Raji (cell line): ENCODE results near the gene RBFOX2.

Source experiments
- POLR2A ChIP-seq: IDR thresholded peaks from 2 replicates; pipeline ENCODE4 v1.6.1; 2011; ENCODE audit warnings: low read depth, low read length, control low read depth; ENCODE audit not compliant: insufficient read depth

The RBFOX2 gene

GRCh38 chr22:35804421-35804820 is 224.2 kb downstream of the RBFOX2 start:
- TF ChIP-seq POLR2A = no peak

- no peak for TF ChIP-seq POLR2A
These were observed 225.7 kb downstream of the RBFOX2 start for GRCh38 chr22:35802885-35803284.

- no peak for TF ChIP-seq POLR2A
These were observed 229.5 kb downstream of the RBFOX2 start for GRCh38 chr22:35799150-35799549.

GRCh38 chr22:35797411-35797810 is 231.2 kb downstream of the RBFOX2 start:
- no peak for TF ChIP-seq POLR2A

GRCh38 chr22:35795476-35795875 is 233.1 kb downstream of the RBFOX2 start:
- TF ChIP-seq POLR2A = no peak

GRCh38 chr22:35792506-35792905 is 236.1 kb downstream of the RBFOX2 start:
- no peak for TF ChIP-seq POLR2A

- TF ChIP-seq POLR2A = no peak
These were observed 243.3 kb downstream of the RBFOX2 start for GRCh38 chr22:35785181-35785923.

- no peak for TF ChIP-seq POLR2A
These were observed 244.0 kb downstream of the RBFOX2 start for GRCh38 chr22:35784633-35785032.

GRCh38 chr22:35783943-35784614 is 244.5 kb downstream of the RBFOX2 start:
- no peak for TF ChIP-seq POLR2A

- TF ChIP-seq POLR2A = no peak
These were observed 246.1 kb downstream of the RBFOX2 start for GRCh38 chr22:35782504-35782903.

- TF ChIP-seq POLR2A = no peak
These were observed 246.7 kb downstream of the RBFOX2 start for GRCh38 chr22:35781898-35782297.

- no peak for TF ChIP-seq POLR2A
These were observed 251.2 kb downstream of the RBFOX2 start for GRCh38 chr22:35777335-35777975.

- TF ChIP-seq POLR2A = no peak
These were observed 253.3 kb downstream of the RBFOX2 start for GRCh38 chr22:35775339-35775738.

- TF ChIP-seq POLR2A = no peak
These were observed 258.6 kb downstream of the RBFOX2 start for GRCh38 chr22:35769974-35770373.

- TF ChIP-seq POLR2A = no peak
These were observed 261.7 kb downstream of the RBFOX2 start for GRCh38 chr22:35766654-35767580.

GRCh38 chr22:35761037-35761436 is 267.6 kb downstream of the RBFOX2 start:
- TF ChIP-seq POLR2A = no peak

- TF ChIP-seq POLR2A = no peak
These were observed 270.2 kb downstream of the RBFOX2 start for GRCh38 chr22:35758394-35758793.
